Stromal cell of bone marrow (primary cell): Measurements from ENCODE around the gene SPRYD4.
"Not testable (repeated sequence)": the region's sequence is repeated elsewhere in the genome, so short reads cannot be mapped to it uniquely, and the experiment has no call there.

Experiments used
- DNase-seq: peaks from one replicate; pipeline ENCODE4 v3.0.0-alpha.2; 2012; ENCODE audit warnings: low read depth

The SPRYD4 gene

DNA sequence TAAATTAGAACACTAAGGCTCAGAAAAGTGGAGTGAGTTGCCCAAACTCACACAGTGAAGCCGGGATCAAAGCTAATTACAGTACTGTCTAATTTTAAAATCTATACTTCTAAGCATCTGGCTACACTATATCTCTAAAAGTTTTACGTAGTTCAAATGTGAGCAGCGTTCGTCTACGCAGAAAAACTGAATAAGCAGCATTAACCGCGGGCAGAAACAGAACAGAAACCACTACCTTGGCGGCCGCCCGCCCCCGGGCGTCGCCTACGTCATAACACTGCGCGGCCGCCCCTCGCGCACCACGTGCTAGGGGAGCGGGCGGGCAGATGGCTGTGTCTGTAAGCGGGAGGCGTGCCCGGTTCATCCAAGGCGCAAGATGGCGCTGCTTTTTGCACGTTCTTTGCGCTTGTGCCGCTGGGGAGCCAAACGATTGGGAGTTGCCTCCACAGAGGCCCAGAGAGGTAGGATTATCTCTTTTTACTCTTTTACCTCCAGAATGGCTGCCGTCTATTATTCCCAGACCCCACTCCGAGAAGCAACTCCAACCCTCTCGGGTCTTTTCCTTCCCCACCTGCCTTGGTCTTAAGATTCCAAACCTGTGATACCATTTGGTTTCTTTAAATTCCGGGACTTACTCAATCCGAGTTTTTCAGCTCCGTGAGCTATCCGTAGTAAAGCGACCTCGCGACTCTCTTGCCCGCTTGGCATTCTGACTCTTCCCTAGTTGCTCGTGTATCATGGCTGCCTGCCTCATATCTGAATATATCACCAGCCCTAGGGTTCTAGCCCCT lies at the start of gene SPRYD4:
SPRYD4 (plus strand) TSS at position 363 of the 791 bp plus-strand sequence; CDS start at position 377, 14 bp downstream.
- DNase-seq = peak; percentile 80

DNA sequence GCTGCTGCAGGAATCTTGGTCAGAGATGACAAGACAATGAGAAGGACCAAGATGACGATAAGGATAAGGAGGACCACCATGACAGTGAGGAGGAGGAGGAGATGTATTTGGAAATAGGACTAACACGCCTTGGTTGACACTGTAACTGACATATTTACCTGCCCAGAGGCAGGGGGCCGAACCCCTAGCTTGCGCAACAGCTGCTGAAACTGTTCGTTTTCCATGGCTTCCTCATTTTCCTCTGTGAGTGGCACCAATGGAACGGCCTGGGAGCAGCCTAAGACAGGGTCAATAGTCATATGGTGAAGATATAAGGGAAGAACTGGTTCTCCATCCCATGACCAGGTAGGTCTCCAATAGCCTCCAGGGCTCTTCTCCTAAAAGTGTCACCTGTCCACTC lies 48.0 kb upstream of the SPRYD4 start:
- DNase-seq = no peak

DNA sequence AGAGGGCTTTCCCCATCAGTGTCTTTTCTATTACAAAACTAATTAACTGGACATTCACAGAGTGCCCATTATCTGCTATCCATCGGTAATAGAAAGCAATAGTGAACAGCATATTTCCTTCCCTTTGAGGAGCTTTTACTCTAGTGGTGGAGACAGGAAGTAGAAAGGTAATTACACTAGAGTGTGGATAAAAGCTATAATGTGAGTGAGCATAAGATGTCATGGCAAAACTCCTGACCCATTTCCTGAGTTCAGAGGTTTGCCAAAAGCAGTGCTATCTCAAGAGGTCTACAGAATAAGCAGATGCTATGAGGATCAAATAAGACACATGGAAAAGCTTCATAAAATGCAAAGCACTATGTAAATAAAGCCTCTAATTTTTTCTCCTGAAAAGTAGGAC lies 43.2 kb upstream of the SPRYD4 start:
- DNase-seq = no peak

DNA sequence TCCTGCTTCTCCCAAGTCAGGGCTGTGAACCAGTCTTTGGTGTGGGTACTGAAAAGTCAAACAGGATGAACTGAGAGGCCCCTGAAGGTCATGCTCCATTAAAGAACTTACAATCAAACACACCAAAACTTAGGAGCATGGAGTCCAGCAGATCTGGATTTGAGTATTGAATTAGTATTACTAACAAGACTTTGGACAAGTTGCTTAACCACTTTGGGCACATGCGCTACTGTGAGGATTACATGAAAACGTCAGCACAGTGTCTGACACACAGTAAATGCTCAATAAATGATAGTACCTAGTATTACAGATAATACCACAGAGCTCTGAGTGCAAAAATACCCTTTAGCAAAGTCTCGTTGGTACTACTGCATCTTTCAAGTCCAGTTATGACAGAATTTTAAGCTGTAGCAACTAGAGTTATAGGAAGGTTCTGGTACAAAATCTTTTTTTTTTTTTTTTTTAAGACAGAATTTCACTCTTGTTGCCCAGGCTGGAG lies 42.4 kb upstream of the SPRYD4 start:
- DNase-seq = no peak

DNA sequence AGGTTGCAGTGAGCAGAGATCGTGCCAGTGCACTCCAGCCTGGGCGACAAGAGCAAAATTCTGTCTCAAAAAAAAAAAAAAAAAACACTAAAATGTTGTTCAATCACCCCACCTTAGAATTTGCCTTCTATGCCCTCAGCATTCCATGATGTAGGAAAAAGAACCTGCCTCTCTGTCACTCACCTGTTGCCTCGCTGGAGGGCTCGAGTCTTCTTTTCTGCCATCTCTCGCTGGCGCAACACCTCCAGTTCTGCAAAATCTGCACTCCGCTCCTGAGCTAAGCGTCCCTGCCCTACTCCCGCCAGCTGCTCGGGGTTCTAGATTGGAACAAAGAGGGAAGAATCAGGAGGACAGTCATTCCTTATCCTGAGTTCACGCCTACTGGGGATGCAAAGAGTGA lies 37.1 kb upstream of the SPRYD4 start:
- no peak for DNase-seq

DNA sequence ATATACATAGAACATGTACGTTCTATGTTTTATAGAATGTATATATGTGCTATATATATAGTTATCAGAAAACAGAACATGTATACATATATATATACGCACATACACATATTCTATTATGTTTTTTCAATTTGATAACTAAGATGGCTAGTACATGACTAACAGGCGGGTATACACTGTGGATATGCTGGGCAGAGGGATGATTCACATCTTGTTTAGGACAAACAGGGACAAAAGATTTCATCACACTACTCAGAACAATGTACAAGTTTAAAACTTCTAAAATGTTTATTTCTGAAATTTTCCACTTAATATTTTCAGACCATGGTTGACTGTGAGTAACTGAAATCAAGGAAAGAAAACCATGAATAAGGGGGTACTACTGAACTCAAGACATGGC lies 36.5 kb upstream of the SPRYD4 start:
- no peak for DNase-seq

DNA sequence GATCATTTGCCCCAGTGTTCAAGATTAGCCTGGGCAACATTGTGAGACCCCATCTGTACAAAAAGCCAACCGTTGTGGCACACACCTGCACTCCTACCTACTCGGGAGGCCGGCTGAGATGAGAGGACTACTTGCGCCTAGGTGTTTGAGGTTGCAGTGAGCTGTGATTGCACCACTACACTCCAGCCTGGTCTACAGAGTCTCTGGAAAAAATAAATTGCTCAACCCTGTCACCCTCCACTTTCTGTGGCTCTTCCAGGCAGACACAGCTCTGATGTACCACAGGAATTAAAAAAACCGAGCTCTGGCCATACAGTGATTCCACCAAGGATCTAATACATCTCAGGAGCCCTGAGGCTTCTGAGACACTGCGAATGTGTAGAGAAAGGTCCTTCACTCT lies 33.5 kb upstream of the SPRYD4 start:
- DNase-seq = no peak

DNA sequence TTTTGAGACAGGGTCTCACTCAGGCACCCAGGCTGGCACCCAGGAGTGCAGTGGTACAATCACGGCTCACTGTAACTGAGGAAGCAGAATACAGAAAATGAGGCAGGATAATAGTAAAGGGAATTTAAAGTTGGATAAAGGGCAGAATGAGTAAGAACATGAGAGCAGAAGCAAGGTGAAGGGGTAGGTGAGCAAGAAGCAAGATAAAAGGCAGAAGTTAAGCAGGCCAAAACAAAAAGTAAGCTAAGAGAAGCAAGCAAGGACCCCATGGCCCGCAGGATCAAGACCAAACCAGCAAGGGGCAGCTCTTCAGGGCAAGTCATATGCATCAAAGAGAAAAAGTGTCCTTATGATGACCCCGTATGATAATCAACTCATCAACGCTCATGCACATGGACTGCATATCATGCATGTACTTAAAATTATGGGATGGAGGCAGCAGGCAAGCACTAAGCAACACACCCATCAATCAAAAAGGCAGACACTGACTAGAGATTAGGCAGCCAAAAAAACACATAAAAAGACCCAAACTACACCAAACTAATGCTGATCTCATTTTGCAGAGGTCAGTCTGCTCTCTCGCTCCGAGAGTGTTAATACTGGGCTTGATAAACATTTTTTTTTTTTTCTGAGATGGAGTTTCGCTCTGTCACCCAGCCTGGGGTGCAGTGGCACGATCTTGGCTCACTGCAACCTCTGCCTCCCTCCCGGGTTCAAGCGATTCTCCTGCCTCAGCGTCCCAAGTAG lies 30.8 kb upstream of the SPRYD4 start:
- DNase-seq = no peak

DNA sequence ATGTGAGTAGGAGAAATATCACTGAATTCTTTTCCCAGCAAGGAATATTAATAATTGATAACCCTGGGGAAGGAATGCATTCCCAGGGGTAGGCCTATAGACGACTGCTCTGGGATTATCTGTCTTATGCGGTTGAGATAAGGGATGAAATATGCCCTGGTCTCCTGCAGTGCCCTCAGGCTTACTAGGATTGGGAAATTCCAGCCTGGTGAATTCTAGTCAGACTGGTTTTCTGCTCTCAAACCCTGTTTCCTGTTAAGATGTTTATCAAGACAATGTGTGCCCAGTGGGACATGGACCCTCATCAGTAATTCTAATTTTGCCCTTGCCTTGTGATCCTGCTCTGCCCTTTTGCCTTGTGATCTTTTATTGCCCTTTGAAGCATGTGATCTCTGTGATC lies 25.2 kb upstream of the SPRYD4 start:
- not testable (repeated sequence) for DNase-seq

DNA sequence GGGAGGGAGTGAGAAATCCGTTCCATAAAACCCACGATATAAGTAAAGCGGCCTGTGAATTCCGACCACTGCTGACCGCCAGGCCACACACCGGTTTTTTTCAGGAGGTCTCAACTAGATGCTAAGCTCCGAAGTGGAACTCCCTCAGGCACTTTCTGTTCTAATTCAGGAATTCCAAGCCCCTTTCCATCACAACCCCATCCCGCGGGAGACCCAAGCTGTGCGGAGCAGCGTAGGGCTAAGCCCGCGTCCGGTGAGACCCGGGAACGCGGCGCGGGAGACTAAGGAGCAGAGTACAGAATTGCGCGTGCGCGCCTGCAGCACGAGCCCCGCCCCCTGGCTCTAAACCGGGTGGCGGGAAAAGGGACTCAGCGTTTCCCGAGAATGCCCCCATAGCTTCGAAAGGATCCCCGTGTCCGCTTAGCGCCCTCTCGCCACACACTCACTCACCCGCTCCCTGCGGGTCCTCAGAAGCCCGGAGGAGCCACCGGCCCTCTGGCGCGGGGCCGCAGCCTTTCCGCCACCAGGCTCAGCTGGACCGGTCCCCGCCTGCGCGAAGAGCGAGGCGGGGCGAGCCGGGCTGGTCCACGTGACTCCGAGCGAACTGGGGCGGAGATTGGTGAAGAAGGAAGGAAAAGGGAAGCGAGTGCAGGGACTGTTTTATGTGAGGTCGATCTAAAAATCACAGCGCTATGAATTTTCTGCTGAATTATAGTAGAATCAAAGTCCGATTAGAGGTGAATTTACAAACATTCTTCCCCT lies 19.3 kb upstream of the SPRYD4 start, which contains the start of gene TIMELESS:
TIMELESS (minus strand) TSS at position 567 of the 762 bp plus-strand sequence. CDS start 15,256 bp downstream, outside the sequence.
- DNase-seq = peak; percentile 85

DNA sequence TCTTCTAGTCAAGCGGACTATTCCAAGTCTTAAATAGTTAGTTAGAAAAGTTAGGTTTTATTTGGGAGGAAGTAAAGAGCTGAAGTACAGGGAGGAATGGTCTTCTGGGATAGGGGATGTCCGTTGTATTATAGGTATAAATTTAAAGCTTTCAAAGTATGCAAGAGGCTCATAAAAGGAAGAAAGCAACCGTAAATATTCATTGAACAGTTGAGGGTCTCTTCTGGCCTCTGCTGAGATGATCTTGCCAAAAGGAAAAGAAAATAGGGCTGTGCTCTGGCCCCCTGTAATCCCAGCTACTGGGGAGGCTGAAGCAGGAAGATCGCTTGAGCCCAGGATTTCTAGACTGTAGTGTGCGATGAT lies 18.8 kb upstream of the SPRYD4 start:
- no peak for DNase-seq

DNA sequence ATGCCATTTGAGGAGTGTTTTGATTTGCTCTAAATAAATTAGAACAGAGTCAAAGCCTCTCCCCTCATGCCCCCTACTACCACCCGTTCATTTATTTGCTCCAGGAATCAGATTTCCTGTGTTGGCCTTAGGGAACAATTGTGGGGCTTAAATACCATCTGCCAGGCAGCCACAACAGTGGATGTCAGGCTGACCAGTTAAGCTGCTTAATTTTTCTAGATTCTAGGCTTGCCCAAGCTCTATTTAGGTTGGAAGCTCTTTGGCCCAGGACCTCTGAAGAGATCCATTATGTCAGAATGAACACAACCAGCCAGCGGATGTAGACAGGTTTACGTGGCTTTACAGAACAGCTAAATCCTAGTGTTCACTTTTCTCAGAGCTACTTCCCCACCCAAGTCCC lies 18.1 kb upstream of the SPRYD4 start:
- DNase-seq = no peak

DNA sequence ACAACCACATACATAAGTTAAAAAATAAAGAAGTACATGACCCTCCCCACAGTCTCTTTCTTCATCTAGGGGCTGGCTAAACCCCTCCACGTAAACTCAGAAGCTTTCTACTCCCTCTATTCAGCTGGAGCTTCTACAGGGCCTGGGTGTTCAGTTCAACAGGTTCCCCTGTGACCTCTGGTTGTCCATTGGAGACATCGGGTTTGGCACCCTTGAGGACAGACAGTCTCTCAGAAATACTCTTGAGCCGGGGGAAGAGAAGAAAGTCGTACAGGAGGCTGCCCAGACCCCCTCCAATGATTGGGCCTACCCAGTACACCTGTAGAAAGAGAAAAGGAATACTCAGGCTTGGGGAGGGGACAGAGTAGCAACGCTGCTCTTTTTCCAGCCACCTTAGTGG lies 17.2 kb upstream of the SPRYD4 start:
- DNase-seq = no peak

DNA sequence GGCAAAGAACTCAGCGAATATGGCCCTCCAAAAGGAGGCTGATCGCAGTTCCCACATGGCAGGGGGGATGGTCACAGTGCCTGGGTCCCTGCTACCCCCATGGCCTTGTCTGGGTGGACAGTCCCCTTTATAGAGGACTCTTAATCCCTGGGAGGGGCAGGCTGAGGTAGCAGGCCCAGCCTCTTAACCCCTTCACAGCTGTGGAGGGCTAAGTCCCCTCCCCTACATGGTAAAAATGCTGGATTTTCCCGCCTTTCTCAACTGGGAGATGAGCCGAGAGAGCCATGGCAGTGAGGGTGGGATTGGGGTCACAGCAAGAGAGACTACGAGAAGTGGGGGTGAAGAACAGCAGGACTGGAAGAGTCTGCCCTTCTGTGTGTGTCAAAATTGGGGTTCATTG lies 13.8 kb upstream of the SPRYD4 start, which contains the start of gene MIP:
MIP (minus strand) TSS at position 101 of the 400 bp plus-strand sequence; CDS start at position 57, 44 bp downstream.
- no peak for DNase-seq

DNA sequence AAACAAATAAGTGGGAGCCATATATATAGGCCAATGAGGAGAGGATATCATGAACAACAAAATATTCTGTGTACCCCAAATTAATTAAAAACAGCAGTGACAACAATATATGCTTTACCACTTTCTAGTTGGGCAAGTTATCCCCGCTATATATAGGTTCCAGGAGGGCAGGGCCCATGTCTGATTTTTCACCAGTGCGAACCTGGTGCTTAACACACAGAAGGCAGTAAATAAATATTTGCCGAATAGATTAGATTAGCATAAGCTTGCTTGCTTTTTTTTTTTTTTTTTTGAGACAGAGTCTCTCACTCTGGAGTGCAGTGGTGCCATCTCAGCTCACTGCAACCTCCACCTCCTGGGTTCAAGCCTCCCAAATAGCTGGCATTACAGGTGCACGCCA lies 10.6 kb upstream of the SPRYD4 start:
- DNase-seq = no peak

DNA sequence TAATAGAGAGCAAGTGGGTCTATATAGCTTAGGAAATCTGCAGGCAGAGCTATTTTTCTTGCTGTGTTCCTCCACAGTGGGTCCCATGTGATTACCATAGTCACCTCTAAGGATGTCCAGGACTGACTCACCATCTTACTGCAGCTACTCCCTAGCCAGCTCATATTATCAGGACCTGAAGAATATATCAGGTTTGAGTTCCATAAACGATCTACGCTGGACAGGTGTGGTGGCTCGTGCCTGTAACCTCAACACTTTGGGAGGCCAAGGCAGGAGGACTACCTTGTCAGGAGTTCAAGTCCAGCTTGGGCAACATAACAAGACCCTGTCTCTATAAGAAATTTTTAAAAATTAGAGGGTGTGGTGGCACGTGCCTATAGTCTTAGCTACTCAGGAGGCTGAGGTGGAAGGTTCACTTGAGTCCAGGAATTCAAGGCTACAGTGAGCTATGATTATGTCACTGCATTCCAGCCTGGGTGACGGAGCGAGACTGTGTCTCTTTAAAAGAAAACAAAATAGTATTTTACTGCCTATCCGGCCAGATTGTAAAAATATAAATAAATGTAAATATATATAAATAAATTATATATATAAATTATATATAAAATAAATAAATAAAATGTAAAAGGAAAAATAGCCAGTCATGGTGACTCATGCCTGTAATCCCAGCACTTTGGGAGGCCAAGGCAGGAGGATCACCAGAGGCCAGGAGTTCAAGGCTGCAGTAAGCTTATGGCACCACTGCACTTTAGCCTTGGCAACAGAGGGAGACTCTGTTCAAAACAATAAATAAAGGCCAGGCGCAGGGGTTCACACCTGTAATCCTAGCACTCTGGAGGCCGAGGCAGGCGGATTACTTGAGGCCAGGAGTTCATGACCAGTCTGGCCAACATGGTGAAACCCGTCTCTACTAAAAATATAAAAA lies 6.9 kb upstream of the SPRYD4 start:
- DNase-seq = peak; percentile 18

DNA sequence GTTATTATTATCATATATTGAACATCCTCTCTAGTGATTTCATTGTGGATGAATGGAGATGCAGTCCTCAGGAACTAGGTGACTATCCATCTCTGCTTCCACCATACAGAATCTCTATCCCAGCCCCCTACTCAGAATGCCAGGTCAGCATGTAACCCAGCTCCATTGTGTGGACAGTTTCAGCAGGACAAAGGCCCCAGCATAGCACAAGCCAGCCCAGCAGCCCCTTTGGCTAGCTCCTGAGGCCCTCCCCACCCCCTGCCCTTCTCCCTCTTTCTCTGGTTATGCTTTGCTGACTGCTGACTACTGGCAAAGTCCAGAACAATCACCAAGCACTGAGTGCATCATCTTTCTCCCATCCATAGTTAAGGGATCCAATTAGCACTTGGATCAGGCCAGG lies 5.8 kb upstream of the SPRYD4 start:
- DNase-seq = no peak

DNA sequence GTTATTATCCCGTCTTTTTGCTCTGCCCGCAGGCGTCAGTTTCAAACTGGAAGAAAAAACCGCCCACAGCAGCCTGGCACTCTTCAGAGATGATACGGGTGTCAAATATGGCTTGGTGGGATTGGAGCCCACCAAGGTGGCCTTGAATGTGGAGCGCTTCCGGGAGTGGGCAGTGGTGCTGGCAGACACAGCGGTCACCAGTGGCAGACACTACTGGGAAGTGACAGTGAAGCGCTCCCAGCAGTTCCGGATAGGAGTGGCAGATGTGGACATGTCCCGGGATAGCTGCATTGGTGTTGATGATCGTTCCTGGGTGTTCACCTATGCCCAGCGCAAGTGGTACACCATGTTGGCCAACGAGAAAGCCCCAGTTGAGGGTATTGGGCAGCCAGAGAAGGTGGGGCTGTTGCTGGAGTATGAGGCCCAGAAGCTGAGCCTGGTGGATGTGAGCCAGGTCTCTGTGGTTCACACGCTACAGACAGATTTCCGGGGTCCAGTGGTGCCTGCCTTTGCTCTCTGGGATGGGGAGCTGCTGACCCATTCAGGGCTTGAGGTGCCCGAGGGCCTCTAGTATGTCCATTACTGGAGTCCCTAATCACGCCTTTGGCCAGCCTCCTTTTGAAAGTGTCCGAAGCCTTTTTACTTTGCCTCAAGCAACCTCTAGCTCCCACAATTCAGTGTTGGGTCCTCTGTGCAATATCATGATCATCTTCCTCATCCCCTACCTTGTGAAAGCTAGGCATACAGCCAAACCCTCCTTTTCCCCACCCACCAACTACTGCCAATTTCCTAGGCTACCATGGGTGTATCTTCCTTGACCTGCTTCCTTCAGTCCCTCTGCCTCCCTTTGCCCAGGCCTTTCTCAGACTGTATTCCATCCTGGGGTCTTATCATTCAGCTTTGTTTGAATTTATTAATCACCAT lies 891 bp downstream of the SPRYD4 start:
- DNase-seq = no peak

DNA sequence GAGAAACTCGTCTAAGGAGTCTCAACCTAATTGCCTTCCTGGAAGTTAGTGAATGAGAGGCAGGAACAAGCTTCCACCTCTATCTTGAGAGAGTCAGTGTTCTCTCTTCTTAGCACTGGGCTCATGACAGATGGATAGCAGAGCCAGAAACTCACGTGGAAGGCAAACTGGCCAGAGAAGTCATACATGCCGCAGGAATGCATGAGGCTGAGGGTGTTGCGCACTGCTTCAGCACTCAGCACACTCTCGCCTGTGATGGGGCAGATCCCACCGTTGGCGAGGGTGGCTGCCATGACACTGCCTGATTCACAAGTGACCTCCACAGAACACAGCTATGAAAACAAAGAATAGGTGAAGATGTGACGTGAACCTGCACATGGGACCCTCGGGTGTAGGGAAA lies 6.0 kb downstream of the SPRYD4 start:
- no peak for DNase-seq

DNA sequence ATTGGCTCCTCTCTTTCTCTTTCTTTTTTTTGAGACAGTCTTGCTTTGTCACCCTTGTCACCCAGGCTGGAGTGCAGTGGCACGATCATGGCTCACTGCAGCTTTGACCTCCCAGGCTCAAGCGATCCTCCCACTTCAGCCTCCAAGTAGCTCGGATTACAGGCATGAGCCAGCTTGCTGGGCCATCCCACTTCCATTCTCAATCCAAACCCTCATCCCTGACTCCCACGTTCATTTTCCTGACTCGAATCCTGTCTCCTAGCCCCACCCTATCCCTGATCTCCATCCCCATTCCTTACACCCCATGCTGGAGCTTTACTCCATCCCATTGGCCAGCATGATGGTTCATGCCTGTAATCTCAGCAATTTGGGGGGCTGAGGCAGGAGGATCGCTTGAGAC lies 7.8 kb downstream of the SPRYD4 start:
- DNase-seq = no peak
